H1 (cell line): ENCODE results near the gene NLRC3. TPM values are rescaled to one million over a fixed set of nuclear protein-coding genes. Genes with fewer than 3 reads are reported as not detected.

Experiments
- CTCF ChIA-PET: fragments of 300-600 bp; sonication (Branson Sonifier 250); formaldehyde crosslinking; loops from one replicate; lab custom pipeline; 2021; ENCODE audit not compliant: partially characterized antibody; lab: Charles Lee
- POLR2A ChIA-PET: fragments of 300-600 bp; sonication (Branson Sonifier 250); formaldehyde crosslinking; loops from one replicate; lab custom pipeline; 2021; ENCODE audit warnings: inconsistent platforms; ENCODE audit not compliant: partially characterized antibody; lab: Charles Lee
- DNase-seq, 2 experiments: peaks; one replicate each; pipeline versions ENCODE4 v3.0.0 to v3.0.0-alpha.2; 2010 to 2022; ENCODE audit warnings: low spot score in 2 of 2, low read depth in 1 of 2, mixed read lengths in 1 of 2
- FAIRE-seq: peaks from 2 replicates; lab custom pipeline; 2011; peaks lifted over from hg19 to GRCh38; lab: Jason Lieb, UNC
- H2AFZ ChIP-seq: 2 replicates; pipeline ENCODE4 v1.8.1; 2012; ENCODE audit warnings: low read length, inconsistent platforms
- H2AK5ac ChIP-seq: 2 replicates; pipeline ENCODE4 v1.6.1; 2013; ENCODE audit warnings: low read depth, low read length
- H2BK120ac ChIP-seq: replicated peaks from 2 replicates; pipeline ENCODE3; 2013; ENCODE audit warnings: low read depth, low read length, inconsistent platforms
- H2BK12ac ChIP-seq: 2 replicates; pipeline ENCODE4 v1.6.1; 2013; ENCODE audit warnings: low read depth, low read length
- H2BK15ac ChIP-seq: 2 replicates; pipeline ENCODE4 v1.6.1; 2013; ENCODE audit warnings: low read length
- H2BK20ac ChIP-seq: 2 replicates; pipeline ENCODE4 v1.6.1; 2013; ENCODE audit warnings: low read length
- H2BK5ac ChIP-seq: 2 replicates; pipeline ENCODE4 v1.6.1; 2013; ENCODE audit warnings: low read depth, low read length
- H3K14ac ChIP-seq: 2 replicates; pipeline ENCODE4 v1.6.1; 2013; ENCODE audit warnings: inconsistent platforms; ENCODE audit not compliant: insufficient read length
- H3K18ac ChIP-seq: 2 replicates; pipeline ENCODE4 v1.6.1; 2013; ENCODE audit warnings: low read length; ENCODE audit errors: extremely low read depth
- H3K23ac ChIP-seq: 2 replicates; pipeline ENCODE4 v1.6.1; 2013; ENCODE audit warnings: inconsistent platforms; ENCODE audit not compliant: insufficient read length
- H3K23me2 ChIP-seq: 2 replicates; pipeline ENCODE4 v1.6.1; 2013; ENCODE audit warnings: low read depth, low read length
- H3K27ac ChIP-seq: 2 replicates; pipeline ENCODE4 v1.6.1; 2011; ENCODE audit warnings: low read depth, low read length, inconsistent platforms
- H3K27me3 ChIP-seq, 4 experiments: replicated peaks in 1 of 4; 1 replicate in 1 of 4; 2 replicates in 3 of 4; pipeline versions ENCODE4 v1.6.1 to v1.8.1; 2011 to 2013; ENCODE audit warnings: low read length in 3 of 4, mild to moderate bottlenecking in 3 of 4, inconsistent platforms in 2 of 4, mixed read lengths in 2 of 4, moderate library complexity in 1 of 4; ENCODE audit not compliant: control insufficient read depth in 3 of 4, insufficient read depth in 3 of 4; ENCODE audit errors: extremely low read depth in 1 of 4
- H3K36me3 ChIP-seq, 4 experiments: 2 replicates each; pipeline versions ENCODE4 v1.6.1 to v1.8.1; 2011 to 2013; ENCODE audit warnings: mild to moderate bottlenecking in 4 of 4, low read length in 3 of 4, moderate library complexity in 2 of 4, control low read depth in 1 of 4, inconsistent platforms in 1 of 4; ENCODE audit not compliant: insufficient read depth in 4 of 4, control insufficient read depth in 2 of 4
- H3K4ac ChIP-seq: replicated peaks from 2 replicates; pipeline ENCODE3; 2013; ENCODE audit warnings: low read length, low read depth, mixed read lengths, inconsistent platforms; ENCODE audit not compliant: insufficient read length
- H3K4me1 ChIP-seq, 4 experiments: replicated peaks in 1 of 4; 1 replicate in 1 of 4; 2 replicates in 3 of 4; pipeline versions ENCODE4 v1.6.1 to v1.8.1; 2011 to 2013; ENCODE audit warnings: low read length in 3 of 4, inconsistent platforms in 2 of 4, mixed read lengths in 1 of 4; ENCODE audit not compliant: insufficient read depth in 4 of 4, control insufficient read depth in 3 of 4
- H3K4me2 ChIP-seq, 2 experiments: 2 replicates each; pipeline versions ENCODE4 v1.6.1 to v1.8.1; 2011 to 2013; ENCODE audit warnings: low read depth in 2 of 2, low read length in 2 of 2, control low read depth in 1 of 2, inconsistent platforms in 1 of 2, mild to moderate bottlenecking in 1 of 2; ENCODE audit not compliant: insufficient read depth in 1 of 2
- H3K4me3 ChIP-seq, 4 experiments: fragments of 200-600, 300-600 bp in 1 of 4; sonication (generic), shearing (Covaris generic), sonication (Bioruptor Twin) in 1 of 4; 2 replicates each; pipeline versions ENCODE4 v1.5.1 to v1.8.1; 2011 to 2016; ENCODE audit warnings: low read length in 4 of 4, low read depth in 3 of 4, control low read depth in 2 of 4, inconsistent platforms in 2 of 4, mild to moderate bottlenecking in 2 of 4, mixed read lengths in 1 of 4, moderate library complexity in 1 of 4; ENCODE audit not compliant: insufficient read depth in 2 of 4; ENCODE audit errors: extremely low read depth in 1 of 4
- H3K56ac ChIP-seq: replicated peaks from 2 replicates; pipeline ENCODE3; 2013; ENCODE audit warnings: low read depth, mild to moderate bottlenecking, mixed read lengths, low read length, inconsistent platforms; ENCODE audit not compliant: insufficient read length
- H3K79me1 ChIP-seq: 2 replicates; pipeline ENCODE4 v1.6.1; 2013; ENCODE audit warnings: low read depth, low read length, control low read depth
- H3K79me2 ChIP-seq, 2 experiments: 2 replicates each; pipeline versions ENCODE4 v1.6.1 to v1.8.1; 2012 to 2013; ENCODE audit warnings: low read length in 2 of 2, mild to moderate bottlenecking in 2 of 2, inconsistent platforms in 1 of 2; ENCODE audit not compliant: insufficient read depth in 2 of 2, control insufficient read depth in 1 of 2
- H3K9ac ChIP-seq, 4 experiments: replicated peaks in 1 of 4; 1 replicate in 1 of 4; 2 replicates in 3 of 4; pipeline versions ENCODE4 v1.6.1 to v1.8.1; 2011 to 2013; ENCODE audit warnings: low read depth in 3 of 4, low read length in 3 of 4, control low read depth in 2 of 4, mild to moderate bottlenecking in 2 of 4, moderate library complexity in 2 of 4, inconsistent platforms in 1 of 4; ENCODE audit errors: extremely low read depth in 1 of 4
- H3K9me3 ChIP-seq, 2 experiments: 2 replicates each; pipeline versions ENCODE4 v1.6.1 to v1.8.1; 2012 to 2013; ENCODE audit warnings: mild to moderate bottlenecking in 2 of 2, moderate library complexity in 2 of 2, control low read depth in 1 of 2, inconsistent platforms in 1 of 2, low read depth in 1 of 2, low read length in 1 of 2, mixed read lengths in 1 of 2; ENCODE audit not compliant: insufficient read depth in 2 of 2
- H4K20me1 ChIP-seq, 2 experiments: replicated peaks in 1 of 2; 2 replicates each; pipeline versions ENCODE3 to v1.8.1; 2011 to 2013; ENCODE audit warnings: inconsistent platforms in 2 of 2, low read length in 2 of 2, mild to moderate bottlenecking in 1 of 2; ENCODE audit not compliant: insufficient read depth in 2 of 2, control insufficient read depth in 1 of 2
- H4K5ac ChIP-seq: 2 replicates; pipeline ENCODE4 v1.6.1; 2013; ENCODE audit warnings: low read length, low read depth, mixed read lengths, inconsistent platforms; ENCODE audit not compliant: insufficient read length
- H4K8ac ChIP-seq: 2 replicates; pipeline ENCODE4 v1.8.0; 2013; ENCODE audit warnings: mild to moderate bottlenecking, moderate library complexity, low read length, inconsistent platforms; ENCODE audit not compliant: insufficient read depth; ENCODE audit errors: extremely low read depth
- H4K91ac ChIP-seq: replicated peaks from 2 replicates; pipeline ENCODE3; 2013; ENCODE audit warnings: low read length, mixed read lengths, inconsistent platforms; ENCODE audit not compliant: insufficient read length
- ASH2L ChIP-seq: fragments of 200-600, 300-600 bp; sonication (generic); IDR thresholded peaks from one replicate; pipeline ENCODE4 v1.7.1; 2017; ENCODE audit warnings: low read length
- BCL11A ChIP-seq, 2 experiments: IDR thresholded peaks; one replicate each; pipeline ENCODE4 v1.6.1; 2011; ENCODE audit warnings: low read depth in 2 of 2, low read length in 2 of 2, mild to moderate bottlenecking in 2 of 2
- CBX5 ChIP-seq: fragments of 300-800, 300-1000 bp; sonication (generic); IDR thresholded peaks from 2 replicates; pipeline ENCODE4 v1.7.1; 2016; ENCODE audit warnings: antibody characterized with exemption, low read length, low read depth
- CBX8 ChIP-seq: fragments of 300-800, 300-1000 bp; sonication (generic); IDR thresholded peaks from 2 replicates; pipeline ENCODE4 v1.7.1; 2016; ENCODE audit warnings: low read depth, low read length, borderline replicate concordance
- CEBPB ChIP-seq: IDR thresholded peaks from 2 replicates; pipeline ENCODE4 v1.6.1; 2012; ENCODE audit warnings: low read depth, low read length
- CHD2 ChIP-seq: IDR thresholded peaks from 2 replicates; pipeline ENCODE4 v1.6.1; 2012; ENCODE audit warnings: low read length, improper control_type of control experiment
- EP300 ChIP-seq, 2 experiments: IDR thresholded peaks; 1 replicate in 1 of 2; 2 replicates in 1 of 2; pipeline ENCODE4 v1.6.1; 2011 to 2012; ENCODE audit warnings: low read depth in 2 of 2, low read length in 2 of 2, mild to moderate bottlenecking in 2 of 2, borderline replicate concordance in 1 of 2, inconsistent platforms in 1 of 2, moderate library complexity in 1 of 2
- FOSL1 ChIP-seq: IDR thresholded peaks from 2 replicates; pipeline ENCODE4 v1.6.1; 2011; ENCODE audit warnings: mild to moderate bottlenecking, low read depth, low read length, moderate library complexity; ENCODE audit not compliant: insufficient read depth
- GTF2F1 ChIP-seq: IDR thresholded peaks from 2 replicates; pipeline ENCODE4 v1.6.1; 2012; ENCODE audit warnings: low read depth, low read length, improper control_type of control experiment, borderline replicate concordance
- JUND ChIP-seq: IDR thresholded peaks from 2 replicates; pipeline ENCODE4 v1.6.1; 2011; ENCODE audit warnings: mild to moderate bottlenecking, improper control_type of control experiment, low read length
- NRF1 ChIP-seq: IDR thresholded peaks from 2 replicates; pipeline ENCODE4 v1.6.1; 2011; ENCODE audit warnings: mild to moderate bottlenecking, low read depth, low read length, improper control_type of control experiment
- POU5F1 ChIP-seq: IDR thresholded peaks from 2 replicates; pipeline ENCODE4 v1.6.1; 2011; ENCODE audit warnings: low read depth, mild to moderate bottlenecking, low read length, moderate library complexity
- RNF2 ChIP-seq: fragments of 200-900, 300-1000 bp; sonication (generic); IDR thresholded peaks from 2 replicates; pipeline ENCODE4 v1.7.1; 2016; ENCODE audit warnings: borderline replicate concordance, low read depth, mild to moderate bottlenecking, antibody characterized with exemption, low read length; ENCODE audit not compliant: poor library complexity, severe bottlenecking; ENCODE audit errors: missing control alignments
- SP1 ChIP-seq: IDR thresholded peaks from 2 replicates; pipeline ENCODE4 v1.6.1; 2011; ENCODE audit warnings: low read depth, low read length
- SRF ChIP-seq: IDR thresholded peaks from 2 replicates; pipeline ENCODE4 v1.6.1; 2011; ENCODE audit warnings: mild to moderate bottlenecking, low read depth, low read length, moderate library complexity
- WGBS, 2 experiments: shearing (Covaris generic) in 1 of 2; methylation state at CpG; one replicate each; pipeline versions ENCODE4 v1.1.6 to v1.1.7; 2013 to 2015; ENCODE audit warnings: low lambda C conversion rate in 2 of 2, mixed read lengths in 2 of 2, inconsistent platforms in 1 of 2, low coverage in 1 of 2, missing lambda C conversion rate in 1 of 2; ENCODE audit not compliant: insufficient replicate concordance in 2 of 2, insufficient coverage in 1 of 2, insufficient read length in 1 of 2; ENCODE audit errors: extremely low coverage in 1 of 2, missing lambda C conversion rate in 1 of 2; 5-methylcytosine and 5-hydroxymethylcytosine counted together
- polyA plus RNA-seq, 7 experiments: library from polyadenylated mRNA; depleted of rRNA in 3 of 7; stranded (reverse) in 5 of 7; unstranded in 2 of 7; fragments of >200 nt in 5 of 7; fragments of 200-250 nt in 2 of 7; gene quantifications; 1 replicate in 5 of 7; 2 replicates in 1 of 7; 4 replicates in 1 of 7; pipeline versions ENCODE4 v1.2.1 to v1.2.3, GENCODE V29; 2011 to 2013; ENCODE audit warnings: missing spikeins in 2 of 7, mixed read lengths in 2 of 7
- total RNA-seq: library from RNA; stranded (reverse); fragmentation: NEBNext Ultra II Directional; extraction: Animal tissue kit (Norgen Biotek cat#: 25700); gene quantifications from 2 replicates; pipeline ENCODE4 v1.2.1, GENCODE V29; 2021

Gene NLRC3
- total and polyA plus RNA-seq, 2 of the 8 experiments (the other 6 are each of a cell fraction or from before 2014, with no cell fraction given): 0.18 to 0.20 TPM

GRCh38 chr16:3574195-3574594, 3.0 kb downstream of the NLRC3 start:
- TF ChIP-seq CEBPB (no peak), BCL11A (IDR thresholded peaks at IDR 0.05; ENCODE audit: low read depth in 2 of 2, low read length in 2 of 2) (no peak), NRF1 (no peak), CBX8 (no peak), SP1 (no peak), EP300 (IDR thresholded peaks at IDR 0.05; ENCODE audit: borderline replicate concordance in 1 of 2, low read depth in 2 of 2, low read length in 2 of 2) (no peak), GTF2F1 (no peak), RNF2 (no peak), JUND (no peak), CBX5 (no peak), CHD2 (no peak), ASH2L (no peak), FOSL1 (no peak), POU5F1 (no peak), SRF (no peak)
- Histone ChIP-seq H4K5ac (no peak overlapping the region), H3K4me1 (peaks cover 0 to 7% (median 6%) of the 10 kb centered on the region in 4 experiments; a peak in 6 of 7 replicates), H3K36me3 (no peaks in the 10 kb centered on the region), H3K4me3 (no peak overlapping the region), H2BK5ac (no peak overlapping the region), H3K9me3 (0 out of 4 replicates have a peak, but pooled peaks cover 4 to 6% of the 10 kb centered on the region in 2 experiments), H4K91ac (no peak overlapping the region), H3K56ac (no peak overlapping the region), H3K27ac (no peak overlapping the region), H3K79me2 (no peaks in the 10 kb centered on the region), H3K18ac (no peak overlapping the region), H3K9ac (no peak overlapping the region), H3K4me2 (no peak overlapping the region), H2BK120ac (no peak overlapping the region), H3K79me1 (no peaks in the 10 kb centered on the region), H3K23me2 (no peaks in the 10 kb centered on the region; the same call in 1 of the 2 replicates), H2BK12ac (no peak overlapping the region), H2BK15ac (no peak overlapping the region), H2AK5ac (no peak overlapping the region), H3K14ac (no peak overlapping the region), H2BK20ac (no peak overlapping the region), H4K20me1 (no peaks in the 10 kb centered on the region), H3K4ac (no peak overlapping the region), H3K27me3 (no peaks in the 10 kb centered on the region), H2AFZ (no peak overlapping the region), H4K8ac (no peak overlapping the region), H3K23ac (no peak overlapping the region)
- ChIA-PET CTCF (interaction anchor here (1.4 kb wide), 1 partner anchor 101 kb away, joined by 3 read pairs; no protein-coding TSS in a partner anchor), POLR2A (interaction anchor here (1.0 kb wide), 1 partner anchor 21 kb away, joined by 3 read pairs; no protein-coding TSS in a partner anchor)
- WGBS, 2 experiments: 99% methylated on average over 11 of the region's 14 CpGs; no CpG with 5 or more reads in 1 of the 2 experiments
- FAIRE-seq: no peak
- no peak for DNase-seq
